Measurements from ENCODE around the gene MYADML2.

MYADML2 gene

DNA sequence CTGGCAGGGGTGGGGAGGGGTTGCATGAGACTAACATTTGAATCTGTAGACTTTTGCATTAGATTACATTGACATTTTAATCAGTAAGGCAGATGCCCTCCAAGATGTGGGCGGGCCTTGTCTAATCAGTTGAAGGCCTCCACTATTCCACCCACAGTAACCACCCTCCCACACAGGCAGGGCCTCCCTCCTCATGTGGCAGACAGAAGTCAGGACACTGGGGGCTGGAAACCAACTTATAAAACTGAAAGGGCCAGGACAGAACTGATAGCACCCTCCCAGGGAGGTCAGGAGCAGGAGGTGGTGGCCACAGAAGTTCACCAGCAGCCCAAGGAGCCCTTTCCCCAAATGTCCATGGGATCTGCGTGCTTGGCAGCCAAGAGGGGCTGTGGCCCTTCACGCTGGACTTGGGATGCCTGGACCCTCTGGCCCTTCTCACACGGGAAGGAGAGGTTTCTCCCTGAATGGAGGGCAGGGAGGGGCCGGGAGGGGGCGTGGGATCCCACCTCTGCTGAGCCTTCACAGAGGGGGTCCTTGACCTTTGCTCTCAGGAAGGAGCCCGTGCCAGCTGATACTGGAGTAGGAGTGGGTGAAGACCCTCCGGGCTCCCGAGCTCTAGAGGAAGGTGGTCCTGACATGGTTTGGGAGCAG lies 14.6 kb downstream of the MYADML2 start:
- DNase-seq (ENCODE audit: low read depth), result no peak
- TF ChIP-seq, protein P1, sequence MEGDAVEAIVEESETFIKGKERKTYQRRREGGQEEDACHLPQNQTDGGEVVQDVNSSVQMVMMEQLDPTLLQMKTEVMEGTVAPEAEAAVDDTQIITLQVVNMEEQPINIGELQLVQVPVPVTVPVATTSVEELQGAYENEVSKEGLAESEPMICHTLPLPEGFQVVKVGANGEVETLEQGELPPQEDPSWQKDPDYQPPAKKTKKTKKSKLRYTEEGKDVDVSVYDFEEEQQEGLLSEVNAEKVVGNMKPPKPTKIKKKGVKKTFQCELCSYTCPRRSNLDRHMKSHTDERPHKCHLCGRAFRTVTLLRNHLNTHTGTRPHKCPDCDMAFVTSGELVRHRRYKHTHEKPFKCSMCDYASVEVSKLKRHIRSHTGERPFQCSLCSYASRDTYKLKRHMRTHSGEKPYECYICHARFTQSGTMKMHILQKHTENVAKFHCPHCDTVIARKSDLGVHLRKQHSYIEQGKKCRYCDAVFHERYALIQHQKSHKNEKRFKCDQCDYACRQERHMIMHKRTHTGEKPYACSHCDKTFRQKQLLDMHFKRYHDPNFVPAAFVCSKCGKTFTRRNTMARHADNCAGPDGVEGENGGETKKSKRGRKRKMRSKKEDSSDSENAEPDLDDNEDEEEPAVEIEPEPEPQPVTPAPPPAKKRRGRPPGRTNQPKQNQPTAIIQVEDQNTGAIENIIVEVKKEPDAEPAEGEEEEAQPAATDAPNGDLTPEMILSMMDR (IDR thresholded peaks at IDR 0.05; ENCODE audit: low read length, missing control alignments), result no peak
- H3K4me3 ChIP-seq (replicated peaks; ENCODE audit: low read depth, low read length), result no peak overlapping the region

DNA sequence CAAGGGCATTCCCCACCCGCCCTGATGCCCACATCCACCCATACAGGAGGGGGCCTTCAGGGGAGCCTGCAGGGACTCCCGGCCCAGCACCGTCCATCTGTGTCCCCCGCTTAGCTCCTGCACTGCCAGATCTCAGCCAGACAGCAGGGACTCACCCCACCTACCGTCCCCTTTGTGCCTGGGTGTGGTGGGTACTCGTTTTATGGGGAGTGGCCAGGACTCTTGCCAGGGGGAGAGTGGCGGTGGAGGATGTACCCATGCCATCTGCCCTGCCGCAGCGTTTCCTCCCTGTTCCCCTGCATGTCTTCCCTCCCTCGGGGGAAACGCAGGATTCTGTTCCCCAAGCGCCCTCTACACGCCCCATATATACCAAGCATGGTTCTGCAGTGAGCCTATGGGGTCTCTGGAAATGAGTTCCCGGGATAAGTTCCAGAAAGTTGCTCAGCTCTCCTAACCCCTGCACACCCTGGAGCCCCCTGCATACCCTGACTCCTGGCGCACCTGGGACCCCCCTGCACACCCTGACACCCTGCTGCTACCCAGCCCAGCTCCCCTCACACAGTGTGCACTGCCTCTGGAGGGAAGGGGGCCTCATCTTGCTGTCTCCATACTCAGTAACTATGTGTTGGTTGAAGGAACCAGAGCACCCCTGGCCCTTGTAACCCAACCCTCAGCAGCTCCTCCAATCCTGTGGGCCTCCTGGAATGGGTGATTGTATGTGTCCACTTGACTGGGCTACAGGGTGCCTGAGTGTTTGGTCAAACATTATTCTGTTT lies 15.3 kb downstream of the MYADML2 start:
- no peak for DNase-seq (ENCODE audit: low read depth)
- TF ChIP-seq, protein P1 (IDR thresholded peaks at IDR 0.05; ENCODE audit: low read length, missing control alignments), result no peak
- H3K4me3 ChIP-seq (replicated peaks; ENCODE audit: low read depth, low read length), result no peak overlapping the region

DNA sequence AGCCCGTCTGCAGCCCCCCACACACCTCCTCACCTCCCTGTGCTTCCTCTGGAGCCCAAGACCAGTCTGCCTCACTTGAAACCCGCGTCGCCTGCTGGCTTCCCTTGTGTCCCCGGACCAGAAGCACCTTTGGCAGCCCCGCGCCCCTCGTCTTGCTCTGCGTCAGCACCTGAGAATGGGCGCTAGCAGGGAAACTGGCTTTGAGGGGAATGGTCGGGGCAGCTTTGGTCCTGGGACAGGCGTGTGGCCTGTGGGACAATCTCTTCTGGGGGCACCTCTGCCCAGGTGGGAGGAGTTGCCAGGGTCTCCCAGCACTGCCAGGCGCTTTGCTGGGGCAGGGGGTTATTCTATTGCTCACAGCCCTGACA lies 15.9 kb downstream of the MYADML2 start:
- no peak overlapping the region for H3K4me3 ChIP-seq (replicated peaks; ENCODE audit: low read depth, low read length)
- DNase-seq (ENCODE audit: low read depth), result no peak
- TF ChIP-seq, protein P1 (IDR thresholded peaks at IDR 0.05; ENCODE audit: low read length, missing control alignments), result no peak

DNA sequence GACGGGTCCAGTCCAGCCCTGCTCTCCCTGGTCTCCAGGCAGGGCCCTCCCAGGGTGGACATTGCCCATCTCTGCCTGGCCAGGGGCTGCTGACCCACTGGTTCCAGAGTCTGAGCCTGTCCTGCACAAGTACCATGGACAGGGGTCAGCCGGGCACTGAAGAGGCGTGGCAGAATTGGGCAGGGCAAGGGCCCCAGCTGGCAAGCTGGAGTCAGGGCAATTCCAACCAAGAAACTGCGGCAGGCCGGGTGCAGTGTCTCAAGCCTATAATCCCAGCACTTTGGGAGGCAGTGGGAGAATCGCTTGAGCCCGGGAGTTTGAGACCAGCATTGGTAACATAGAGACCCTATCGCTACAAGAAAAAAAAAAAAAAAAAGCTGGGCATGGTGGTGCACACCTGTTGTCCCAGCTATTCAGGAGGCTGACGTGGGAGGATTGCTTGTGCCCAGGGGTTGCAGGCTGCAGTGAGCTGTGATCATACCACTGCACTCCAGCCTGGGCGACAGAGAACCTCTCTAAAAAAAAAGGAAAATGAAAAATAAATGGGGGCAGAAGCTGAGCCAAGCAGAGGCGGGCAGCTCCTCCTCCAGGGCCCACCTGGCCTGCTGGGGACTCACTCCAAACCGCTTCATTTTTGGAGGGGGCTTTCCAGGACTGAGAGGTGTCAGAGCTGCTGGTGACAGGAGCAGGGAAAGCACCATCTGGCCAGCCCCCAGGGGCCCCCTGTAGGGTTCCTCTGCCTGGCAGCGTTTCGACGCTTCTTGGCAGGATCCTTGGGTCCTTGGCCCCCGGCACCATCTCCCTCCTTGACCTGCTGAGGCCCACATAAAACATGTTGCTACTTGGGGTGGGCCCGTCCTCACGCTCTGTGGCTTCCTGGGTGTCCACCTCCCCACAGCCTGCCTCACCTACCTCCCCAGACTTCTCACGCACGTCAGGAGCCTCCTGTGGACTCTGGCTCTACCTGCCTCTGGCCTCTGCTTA lies 16.6 kb downstream of the MYADML2 start:
- H3K4me3 ChIP-seq (replicated peaks; ENCODE audit: low read depth, low read length), result no peak overlapping the region
- TF ChIP-seq, protein P1 (IDR thresholded peaks at IDR 0.05; ENCODE audit: low read length, missing control alignments), result no peak
- no peak for DNase-seq (ENCODE audit: low read depth)

DNA sequence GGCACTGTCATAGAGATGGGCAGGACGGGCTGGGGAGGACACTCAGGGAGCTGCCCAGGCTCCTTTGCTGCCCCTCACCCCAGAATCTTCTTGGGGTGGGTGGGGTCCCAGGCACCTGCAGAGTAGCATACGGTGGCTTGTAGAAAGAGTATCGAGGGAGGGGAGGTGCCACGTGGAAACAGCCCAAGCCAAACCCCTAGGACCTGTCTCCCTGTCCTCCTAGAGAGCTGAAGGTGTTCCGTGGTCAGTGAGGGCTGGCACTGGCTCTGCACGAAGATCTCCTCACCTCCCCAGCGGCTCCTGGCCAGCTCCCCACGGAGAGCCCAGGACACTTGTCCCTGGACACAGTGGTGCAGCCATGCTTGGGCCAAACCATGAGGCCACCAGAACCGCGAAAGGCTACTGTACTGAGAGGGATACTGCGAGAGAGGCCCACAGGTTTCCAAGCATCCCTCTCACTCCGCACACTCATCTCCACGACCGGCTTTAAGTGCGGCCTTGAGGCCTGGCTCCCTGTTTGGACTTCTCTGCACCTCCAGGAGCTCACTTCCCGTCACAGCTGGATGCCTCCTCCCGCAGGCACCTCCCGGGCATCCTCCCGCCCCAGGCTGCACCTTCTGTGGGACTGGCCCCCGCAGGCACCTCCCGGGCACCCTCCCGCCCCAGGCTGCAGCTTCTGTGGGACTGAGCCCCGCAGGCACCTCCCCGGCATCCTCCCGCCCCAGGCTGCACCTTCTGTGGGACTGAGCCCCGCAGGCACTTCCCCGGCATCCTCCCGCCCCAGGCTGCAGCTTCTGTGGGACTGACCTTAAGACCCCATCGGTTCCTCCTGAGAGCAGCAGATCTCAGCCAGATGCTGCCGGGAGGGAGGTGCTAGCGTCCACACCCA lies 17.5 kb downstream of the MYADML2 start:
- TF ChIP-seq, protein P1 (IDR thresholded peaks at IDR 0.05; ENCODE audit: low read length, missing control alignments), result no peak
- H3K4me3 ChIP-seq (replicated peaks; ENCODE audit: low read depth, low read length), result no peak overlapping the region
- DNase-seq (ENCODE audit: low read depth), result no peak
